ENCODE results near the gene AP3B2.

The AP3B2 gene

GRCh38 chr15:82611348-82611747 lies 98.3 kb downstream of the AP3B2 start:
- Histone ChIP-seq H3K4me3 (IDR thresholded peaks at IDR 0.05; ENCODE audit: insufficient read depth, low read depth, low read length) (no peak overlapping the region), H3K4me1 (ENCODE audit: low read depth, poor library complexity, severe bottlenecking) (no peaks in the 10 kb centered on the region), H2AFZ (ENCODE audit: low read depth) (no peak overlapping the region), H3K4me2 (no peak overlapping the region), H4K20me1 (ENCODE audit: insufficient read depth) (no peaks in the 10 kb centered on the region), H3K36me3 (ENCODE audit: insufficient read depth) (no peaks in the 10 kb centered on the region), H3K79me2 (ENCODE audit: insufficient read depth, low read depth) (no peaks in the 10 kb centered on the region), H3K27ac (no peak overlapping the region), H3K9ac (no peak overlapping the region), H3K27me3 (ENCODE audit: insufficient read depth, low read depth) (no peaks in the 10 kb centered on the region)
- TF ChIP-seq CTCF (conservative IDR thresholded peaks at IDR 0.05; ENCODE audit: low read depth, low read length), result no peak

Measured in KMS-11 (cell line).